Bronchial epithelial cell (primary cell): ENCODE data around the gene OR7C1. TPM values are rescaled to one million over a fixed set of nuclear protein-coding genes. Genes with fewer than 3 reads are reported as not detected.
"Not testable (repeated sequence)": the region's sequence is repeated elsewhere in the genome, so short reads cannot be mapped to it uniquely, and the experiment has no call there.

ENCODE experiments used
- DNase-seq: peaks from one replicate; pipeline ENCODE4 v3.0.0-alpha.2; 2010; ENCODE audit warnings: low read depth
- FAIRE-seq: peaks from 2 replicates; lab custom pipeline; 2011; peaks lifted over from hg19 to GRCh38; lab: Jason Lieb, UNC
- H3K27me3 ChIP-seq: 2 replicates; pipeline ENCODE4 v1.5.1; 2011; ENCODE audit warnings: low read length; ENCODE audit not compliant: control insufficient read depth, insufficient read depth
- H3K36me3 ChIP-seq: 2 replicates; pipeline ENCODE4 v1.5.1; 2011; ENCODE audit warnings: low read length; ENCODE audit not compliant: control insufficient read depth, insufficient read depth
- H3K4me3 ChIP-seq: 2 replicates; pipeline ENCODE4 v1.5.1; 2011; ENCODE audit warnings: mild to moderate bottlenecking, low read depth, low read length, control low read depth
- CTCF ChIP-seq: IDR thresholded peaks from 2 replicates; pipeline ENCODE4 v1.5.1; 2011; ENCODE audit warnings: mild to moderate bottlenecking, moderate library complexity, low read length, control low read depth, inconsistent platforms; ENCODE audit not compliant: insufficient read depth, severe bottlenecking
- total RNA-seq: library from RNA; depleted of rRNA; stranded (reverse); fragments of >200 nt; gene quantifications from 2 replicates; pipeline ENCODE4 v1.2.1, GENCODE V29; 2014

Gene OR7C1
- total RNA-seq, 1 donor from 2014 or later = not detected

- H3K4me3 ChIP-seq = no peak overlapping the region
- H3K36me3 ChIP-seq = no peaks in the 10 kb centered on the region
- FAIRE-seq = no peak
- no peak for DNase-seq
- no peaks in the 10 kb centered on the region for H3K27me3 ChIP-seq
- TF ChIP-seq CTCF = no peak
Measured at GRCh38 chr19:14782626-14783409, 52.2 kb downstream of the OR7C1 start.

- H3K27me3 ChIP-seq, FAIRE-seq, H3K36me3 ChIP-seq, DNase-seq, H3K4me3 ChIP-seq: not testable (repeated sequence)
Measured at GRCh38 chr19:14781713-14782536, 53.1 kb downstream of the OR7C1 start.

GRCh38 chr19:14780622-14781225, 54.3 kb downstream of the OR7C1 start:
- not testable (repeated sequence) for H3K4me3 ChIP-seq, H3K36me3 ChIP-seq, H3K27me3 ChIP-seq, DNase-seq, FAIRE-seq

- no peak for FAIRE-seq
- no peak for DNase-seq
- no peak for TF ChIP-seq CTCF
- no peaks in the 10 kb centered on the region for H3K27me3 ChIP-seq
- no peak overlapping the region for H3K4me3 ChIP-seq
- H3K36me3 ChIP-seq = no peaks in the 10 kb centered on the region
Measured at GRCh38 chr19:14779151-14779550, 55.8 kb downstream of the OR7C1 start.

GRCh38 chr19:14778110-14778845, 56.7 kb downstream of the OR7C1 start, which contains the start of gene ADGRE2:
Gene ADGRE2, minus strand, starts transcription at chr19:14778560. Its CDS starts 1,804 bp downstream, at chr19:14776756.
- H3K27me3 ChIP-seq, H3K36me3 ChIP-seq, FAIRE-seq, DNase-seq, H3K4me3 ChIP-seq: not testable (repeated sequence)

GRCh38 chr19:14777645-14778044, 57.3 kb downstream of the OR7C1 start:
- H3K4me3 ChIP-seq, FAIRE-seq, DNase-seq, H3K36me3 ChIP-seq, H3K27me3 ChIP-seq: not testable (repeated sequence)

- FAIRE-seq = no peak
- no peak for TF ChIP-seq CTCF
- H3K36me3 ChIP-seq = no peaks in the 10 kb centered on the region
- H3K27me3 ChIP-seq = no peaks in the 10 kb centered on the region
- no peak for DNase-seq
- peak overlapping the region; percentile 12 for H3K4me3 ChIP-seq
Measured at GRCh38 chr19:14775869-14776586, 59.0 kb downstream of the OR7C1 start.

- H3K27me3 ChIP-seq, FAIRE-seq, H3K36me3 ChIP-seq, DNase-seq, H3K4me3 ChIP-seq: not testable (repeated sequence)
Measured at GRCh38 chr19:14775326-14775725, 59.7 kb downstream of the OR7C1 start.
